Neutrophil (primary cell): ENCODE data around the gene MACROD1.

Source experiments
- H3K27ac ChIP-seq: fragments of 200-600 bp; sonication (generic); 2 replicates; pipeline ENCODE4 v1.5.1; 2016; ENCODE audit warnings: mild to moderate bottlenecking, moderate library complexity
- H3K27me3 ChIP-seq: fragments of 200-600 bp; sonication (generic); 2 replicates; pipeline ENCODE4 v1.6.0; 2016; ENCODE audit warnings: mild to moderate bottlenecking
- H3K36me3 ChIP-seq: fragments of 200-600 bp; sonication (generic); 2 replicates; pipeline ENCODE4 v1.5.1; 2017
- H3K4me1 ChIP-seq, 2 experiments: fragments of 200-600 bp in 1 of 2; sonication (generic) in 1 of 2; 1 replicate in 1 of 2; 2 replicates in 1 of 2; pipeline versions ENCODE4 v1.5.1 to v1.6.1; 2013 to 2016; ENCODE audit warnings: low read depth in 1 of 2, low read length in 1 of 2, mild to moderate bottlenecking in 1 of 2, moderate library complexity in 1 of 2; ENCODE audit not compliant: control insufficient read depth in 1 of 2, insufficient read depth in 1 of 2
- H3K4me3 ChIP-seq, 2 experiments: fragments of 200-600 bp in 1 of 2; sonication (generic) in 1 of 2; 1 replicate in 1 of 2; 2 replicates in 1 of 2; pipeline ENCODE4 v1.5.1; 2013 to 2016; ENCODE audit warnings: low read depth in 1 of 2, low read length in 1 of 2, mild to moderate bottlenecking in 1 of 2, moderate library complexity in 1 of 2
- H3K9me3 ChIP-seq: fragments of 200-600 bp; sonication (generic); 2 replicates; pipeline ENCODE4 v1.5.1; 2016
- TF ChIP-seq, protein P1 (sequence below): fragments of 200-600 bp; sonication (generic); IDR thresholded peaks from 2 replicates; pipeline ENCODE4 v1.5.1; 2016; ENCODE audit warnings: antibody characterized with exemption

Gene MACROD1

DNA sequence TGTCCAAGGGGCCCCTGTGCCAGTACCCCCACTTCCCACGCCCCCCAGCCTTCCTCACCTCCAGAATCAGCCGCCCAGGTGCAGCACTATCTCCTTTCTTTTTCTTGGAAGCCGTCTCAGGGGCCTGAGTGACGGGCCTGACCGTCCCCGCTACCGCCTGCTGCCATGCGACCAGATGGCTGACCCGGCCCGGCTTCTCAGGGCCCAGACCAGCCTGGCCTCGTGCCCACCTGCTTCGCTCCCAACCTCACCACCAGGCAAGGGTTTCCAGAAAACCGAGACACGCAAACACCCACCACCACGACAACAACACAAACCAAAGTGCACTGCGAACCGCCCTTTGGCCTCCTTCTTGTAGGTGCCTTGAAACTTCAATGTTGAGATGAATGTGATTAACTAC, 39.1 kb downstream of the MACROD1 start:
- TF ChIP-seq, protein P1, sequence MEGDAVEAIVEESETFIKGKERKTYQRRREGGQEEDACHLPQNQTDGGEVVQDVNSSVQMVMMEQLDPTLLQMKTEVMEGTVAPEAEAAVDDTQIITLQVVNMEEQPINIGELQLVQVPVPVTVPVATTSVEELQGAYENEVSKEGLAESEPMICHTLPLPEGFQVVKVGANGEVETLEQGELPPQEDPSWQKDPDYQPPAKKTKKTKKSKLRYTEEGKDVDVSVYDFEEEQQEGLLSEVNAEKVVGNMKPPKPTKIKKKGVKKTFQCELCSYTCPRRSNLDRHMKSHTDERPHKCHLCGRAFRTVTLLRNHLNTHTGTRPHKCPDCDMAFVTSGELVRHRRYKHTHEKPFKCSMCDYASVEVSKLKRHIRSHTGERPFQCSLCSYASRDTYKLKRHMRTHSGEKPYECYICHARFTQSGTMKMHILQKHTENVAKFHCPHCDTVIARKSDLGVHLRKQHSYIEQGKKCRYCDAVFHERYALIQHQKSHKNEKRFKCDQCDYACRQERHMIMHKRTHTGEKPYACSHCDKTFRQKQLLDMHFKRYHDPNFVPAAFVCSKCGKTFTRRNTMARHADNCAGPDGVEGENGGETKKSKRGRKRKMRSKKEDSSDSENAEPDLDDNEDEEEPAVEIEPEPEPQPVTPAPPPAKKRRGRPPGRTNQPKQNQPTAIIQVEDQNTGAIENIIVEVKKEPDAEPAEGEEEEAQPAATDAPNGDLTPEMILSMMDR: no peak
- H3K27me3 ChIP-seq: peaks cover 42% of the 10 kb centered on the region
- no peaks in the 10 kb centered on the region for H3K4me1 ChIP-seq
- H3K4me3 ChIP-seq: no peak overlapping the region
- H3K27ac ChIP-seq: no peak overlapping the region
- no peaks in the 10 kb centered on the region for H3K9me3 ChIP-seq
- H3K36me3 ChIP-seq: no peaks in the 10 kb centered on the region

DNA sequence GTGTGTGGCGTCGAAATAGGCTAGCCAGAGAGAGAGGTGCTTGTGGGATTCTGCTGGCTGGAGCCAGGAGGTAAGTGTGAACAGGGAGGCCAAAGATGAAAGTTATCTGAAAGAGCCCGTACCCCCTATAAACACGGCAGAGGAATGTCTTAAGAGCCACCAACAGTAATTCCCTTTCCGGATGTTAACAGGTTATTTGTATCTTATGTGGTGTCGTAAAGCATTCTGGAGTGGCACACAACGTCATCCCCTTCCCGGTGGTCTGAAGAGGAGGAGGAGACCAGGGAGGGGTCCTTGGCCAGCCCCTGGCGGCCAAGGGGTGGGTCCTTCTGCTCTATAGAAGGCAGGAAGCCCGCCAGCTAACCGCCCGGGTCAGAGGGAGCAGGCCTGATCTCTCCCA, 39.5 kb downstream of the MACROD1 start:
- H3K27me3 ChIP-seq: peaks cover 38% of the 10 kb centered on the region
- TF ChIP-seq, protein P1: no peak

DNA sequence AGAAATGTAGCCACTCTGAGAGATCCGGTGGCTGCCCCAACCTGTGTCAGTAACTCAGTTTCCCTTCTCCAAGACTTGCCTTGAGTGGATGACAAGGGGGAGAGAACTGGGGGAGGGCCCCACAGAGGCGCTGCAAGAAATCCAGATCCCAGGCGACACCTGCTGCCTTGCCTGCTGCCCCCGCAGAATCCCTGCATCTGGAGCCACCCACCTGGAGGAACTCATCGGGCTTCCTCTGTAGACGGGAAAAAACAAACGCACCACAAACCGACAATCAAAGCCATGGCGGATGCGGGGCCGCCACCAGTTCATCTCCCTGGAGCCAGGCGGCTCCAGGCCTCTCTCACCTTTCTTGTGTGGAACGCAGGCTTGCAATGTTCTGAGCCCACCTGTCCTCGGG, 40.2 kb downstream of the MACROD1 start:
- Histone ChIP-seq H3K36me3 (no peaks in the 10 kb centered on the region), H3K9me3 (no peaks in the 10 kb centered on the region), H3K4me1 (no peaks in the 10 kb centered on the region), H3K4me3 (no peak overlapping the region), H3K27ac (no peak overlapping the region), H3K27me3 (peaks cover 31% of the 10 kb centered on the region)
- TF ChIP-seq, protein P1: no peak

More for the DNA sequence above, 39.5 kb downstream of the MACROD1 start:
- no peaks in the 10 kb centered on the region for H3K4me1 ChIP-seq
- no peaks in the 10 kb centered on the region for H3K36me3 ChIP-seq
- H3K27ac ChIP-seq: no peak overlapping the region
- no peak overlapping the region for H3K4me3 ChIP-seq
- H3K9me3 ChIP-seq: no peaks in the 10 kb centered on the region

DNA sequence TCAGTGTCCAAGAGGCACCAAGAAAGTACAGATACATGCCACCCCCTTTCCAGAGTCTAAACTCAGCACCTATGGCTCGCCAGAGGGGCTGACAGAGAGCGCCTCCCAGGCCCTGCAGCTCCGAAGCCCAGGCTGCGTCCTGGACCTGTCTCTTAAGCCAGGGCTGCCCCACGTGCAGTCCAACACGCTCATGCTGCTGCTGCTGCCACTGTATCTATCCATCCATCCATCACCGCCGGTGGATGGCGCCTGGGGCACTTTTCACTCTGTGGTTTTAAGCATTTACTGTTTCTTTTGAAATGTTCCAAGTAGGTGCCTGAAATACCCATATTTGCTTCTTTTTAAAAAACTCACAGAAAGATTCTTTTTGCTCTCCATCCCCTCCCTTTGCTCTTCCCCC, 41.8 kb downstream of the MACROD1 start:
- Histone ChIP-seq H3K27ac (no peak overlapping the region), H3K27me3 (peaks cover 26% of the 10 kb centered on the region)

GRCh38 chr11:64123679-64124078, 42.2 kb downstream of the MACROD1 start:
- no peaks in the 10 kb centered on the region for H3K4me1 ChIP-seq
- no peaks in the 10 kb centered on the region for H3K9me3 ChIP-seq
- TF ChIP-seq, protein P1: no peak
- H3K27ac ChIP-seq: no peak overlapping the region
- H3K27me3 ChIP-seq: peaks cover 26% of the 10 kb centered on the region
- H3K36me3 ChIP-seq: no peaks in the 10 kb centered on the region
- no peak overlapping the region for H3K4me3 ChIP-seq

More for the DNA sequence above, 41.8 kb downstream of the MACROD1 start:
- Histone ChIP-seq H3K9me3 (no peaks in the 10 kb centered on the region), H3K4me1 (no peaks in the 10 kb centered on the region), H3K4me3 (no peak overlapping the region), H3K36me3 (no peaks in the 10 kb centered on the region)
- TF ChIP-seq, protein P1: no peak
